HEK293 (cell line): Measurements from ENCODE around the gene EDA.

Source experiments
- CTCF ChIA-PET: fragments of 350-600 bp; formaldehyde crosslinking; extraction: SDS; loops from one replicate; lab custom pipeline; 2021; ENCODE audit warnings: antibody characterized with exemption; lab: Yijun Ruan, JAX
- POLR2A ChIA-PET: fragments of 300-600 bp; formaldehyde crosslinking; extraction: SDS; loops from one replicate; lab custom pipeline; 2020; ENCODE audit warnings: antibody characterized with exemption, inconsistent platforms; lab: Yijun Ruan, JAX
- H3K27ac ChIP-seq: fragments of 200-500 bp; sonication (Bioruptor generic); 2 replicates; pipeline ENCODE4 v1.5.1; 2014; ENCODE audit warnings: low read depth, low read length, control low read depth, inconsistent platforms; ENCODE audit errors: extremely low read depth
- H3K36me3 ChIP-seq, 2 experiments: fragments of 200-500 bp in 1 of 2; sonication (Bioruptor generic) in 1 of 2; 1 replicate in 1 of 2; 2 replicates in 1 of 2; pipeline ENCODE4 v1.5.1; 2014 to 2017; ENCODE audit warnings: inconsistent platforms in 2 of 2, low read length in 2 of 2; ENCODE audit not compliant: control insufficient read depth in 2 of 2, insufficient read depth in 1 of 2
- H3K4me1 ChIP-seq: fragments of 200-500 bp; sonication (Bioruptor generic); 2 replicates; pipeline ENCODE4 v1.5.1; 2014; ENCODE audit warnings: mild to moderate bottlenecking, low read length, inconsistent platforms; ENCODE audit not compliant: control insufficient read depth, insufficient read depth
- H3K4me3 ChIP-seq: 2 replicates; pipeline ENCODE4 v1.5.1; 2011; ENCODE audit warnings: low read depth, mild to moderate bottlenecking, control low read depth, low read length, moderate library complexity
- H3K9me3 ChIP-seq: fragments of 200-500 bp; sonication (Bioruptor generic); 2 replicates; pipeline ENCODE4 v1.5.1; 2014; ENCODE audit warnings: low read depth, low read length, inconsistent platforms; ENCODE audit not compliant: control insufficient read depth, insufficient read depth
- BCL6B ChIP-seq: fragments of 450-650 bp; formaldehyde crosslinking; IDR thresholded peaks from 2 replicates; pipeline ENCODE4 v1.5.1; 2017; ENCODE audit warnings: missing biosample characterization, missing genetic modification characterization
- GLIS2 ChIP-seq: fragments of 450-650 bp; formaldehyde crosslinking; IDR thresholded peaks from 2 replicates; pipeline ENCODE4 v1.5.1; 2016; ENCODE audit warnings: missing biosample characterization, missing genetic modification characterization
- HOXD13 ChIP-seq: sonication (generic); formaldehyde crosslinking; IDR thresholded peaks from 2 replicates; pipeline ENCODE4 v1.8.0; 2022; ENCODE audit warnings: missing genetic modification reagents, borderline replicate concordance
- KLF9 ChIP-seq: fragments of 450-650 bp; formaldehyde crosslinking; IDR thresholded peaks from 2 replicates; pipeline ENCODE4 v1.5.1; 2016; ENCODE audit warnings: missing biosample characterization, missing genetic modification characterization, low read depth
- MZF1 ChIP-seq: fragments of 450-650 bp; formaldehyde crosslinking; IDR thresholded peaks from 2 replicates; pipeline ENCODE4 v1.5.1; 2017; ENCODE audit warnings: missing biosample characterization, missing genetic modification characterization, borderline replicate concordance
- SCRT1 ChIP-seq: fragments of 450-650 bp; formaldehyde crosslinking; IDR thresholded peaks from 2 replicates; pipeline ENCODE4 v1.5.1; 2016; ENCODE audit warnings: missing biosample characterization, missing genetic modification characterization, borderline replicate concordance
- SCRT2 ChIP-seq: fragments of 450-650 bp; formaldehyde crosslinking; IDR thresholded peaks from 2 replicates; pipeline ENCODE4 v1.5.1; 2016; ENCODE audit warnings: missing biosample characterization, missing genetic modification characterization
- TCF7L2 ChIP-seq: IDR thresholded peaks from 2 replicates; pipeline ENCODE4 v1.6.1; 2011; ENCODE audit warnings: low read depth, mild to moderate bottlenecking, inconsistent platforms, low read length, moderate library complexity, borderline replicate concordance
- ZNF121 ChIP-seq: fragments of 450-650 bp; formaldehyde crosslinking; IDR thresholded peaks from 2 replicates; pipeline ENCODE4 v1.5.1; 2016; ENCODE audit warnings: missing biosample characterization, missing genetic modification characterization
- ZNF169 ChIP-seq: fragments of 450-650 bp; formaldehyde crosslinking; IDR thresholded peaks from 2 replicates; pipeline ENCODE4 v1.5.1; 2016; ENCODE audit warnings: missing biosample characterization, missing genetic modification characterization
- ZNF2 ChIP-seq: fragments of 450-650 bp; formaldehyde crosslinking; IDR thresholded peaks from 2 replicates; pipeline ENCODE4 v1.5.1; 2016; ENCODE audit warnings: missing biosample characterization, missing genetic modification characterization
- ZNF214 ChIP-seq: fragments of 450-650 bp; formaldehyde crosslinking; IDR thresholded peaks from 2 replicates; pipeline ENCODE4 v1.5.1; 2017; ENCODE audit warnings: missing biosample characterization, mild to moderate bottlenecking, missing genetic modification characterization, borderline replicate concordance
- ZNF223 ChIP-seq: fragments of 450-650 bp; formaldehyde crosslinking; IDR thresholded peaks from 2 replicates; pipeline ENCODE4 v1.5.1; 2016; ENCODE audit warnings: missing biosample characterization, missing genetic modification characterization
- ZNF311 ChIP-seq: fragments of 450-650 bp; formaldehyde crosslinking; IDR thresholded peaks from 2 replicates; pipeline ENCODE4 v1.5.1; 2017; ENCODE audit warnings: missing biosample characterization, missing genetic modification characterization, borderline replicate concordance
- ZNF335 ChIP-seq: fragments of 450-650 bp; formaldehyde crosslinking; conservative IDR thresholded peaks from 2 replicates; pipeline ENCODE4 v1.5.1; 2016; ENCODE audit warnings: missing biosample characterization, missing genetic modification characterization
- ZNF394 ChIP-seq: fragments of 450-650 bp; formaldehyde crosslinking; IDR thresholded peaks from 2 replicates; pipeline ENCODE4 v1.5.1; 2016; ENCODE audit warnings: missing biosample characterization, missing genetic modification characterization, mild to moderate bottlenecking, moderate library complexity, borderline replicate concordance
- ZNF426 ChIP-seq: fragments of 450-650 bp; formaldehyde crosslinking; IDR thresholded peaks from 2 replicates; pipeline ENCODE4 v1.5.1; 2017; ENCODE audit warnings: missing biosample characterization, missing genetic modification characterization, mild to moderate bottlenecking, inconsistent platforms, moderate library complexity
- ZNF48 ChIP-seq: fragments of 450-650 bp; formaldehyde crosslinking; IDR thresholded peaks from 2 replicates; pipeline ENCODE4 v1.5.1; 2016; ENCODE audit warnings: missing biosample characterization, missing genetic modification characterization
- TF ChIP-seq, protein P1 (sequence below): fragments of 450-650 bp; formaldehyde crosslinking; IDR thresholded peaks from 2 replicates; pipeline ENCODE4 v1.5.1; 2016; ENCODE audit warnings: missing biosample characterization, missing genetic modification characterization
- TF ChIP-seq, protein P2 (sequence below): fragments of 450-650 bp; formaldehyde crosslinking; IDR thresholded peaks from 2 replicates; pipeline ENCODE4 v1.5.1; 2016; ENCODE audit warnings: missing biosample characterization, missing genetic modification characterization

The EDA gene

DNA sequence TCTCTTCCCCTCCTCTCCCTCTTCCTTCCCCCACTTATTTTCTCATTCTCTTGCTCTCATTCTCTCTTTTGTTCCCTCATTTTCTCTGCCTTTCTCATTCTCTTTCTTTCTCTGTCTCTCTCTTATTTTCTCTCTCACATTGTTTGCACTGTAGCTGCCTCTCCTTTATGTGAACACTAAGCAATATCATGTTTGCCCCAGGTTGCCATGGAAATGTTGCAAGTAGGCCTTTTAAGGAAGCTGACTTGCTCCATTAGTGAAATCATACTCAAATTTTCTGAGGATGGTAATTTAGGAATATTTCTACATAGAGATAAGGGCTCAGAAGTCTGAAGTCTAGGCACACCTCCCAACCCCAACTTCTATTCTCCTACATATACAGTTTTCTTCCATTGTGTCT lies 130.1 kb downstream of the EDA start:
- Histone ChIP-seq H3K4me3 (no peak overlapping the region), H3K36me3 (no peaks in the 10 kb centered on the region; a peak in 1 of 3 replicates), H3K4me1 (no peaks in the 10 kb centered on the region), H3K9me3 (peaks cover 4% of the 10 kb centered on the region), H3K27ac (no peak overlapping the region)
- no peak for TF ChIP-seq MZF1 (tag by site-specific recombination)
- no peak for TF ChIP-seq ZNF48
- no peak for TF ChIP-seq ZNF2 (tag by site-specific recombination)
- ChIA-PET CTCF (no interaction called here), POLR2A (no interaction called here)

GRCh38 chrX:69748055-69748454 lies 132.1 kb downstream of the EDA start:
- H3K4me1 ChIP-seq: no peaks in the 10 kb centered on the region
- ChIA-PET CTCF (interaction anchor here (0.5 kb wide), 1 partner anchor 376 kb away, joined by 3 read pairs; no protein-coding TSS in a partner anchor), POLR2A (no interaction called here)
- H3K36me3 ChIP-seq: no peaks in the 10 kb centered on the region; a peak in 1 of 3 replicates
- no peak overlapping the region for H3K4me3 ChIP-seq
- TF ChIP-seq ZNF169 (tag by site-specific recombination): no peak
- no peak for TF ChIP-seq GLIS2 (tag by site-specific recombination)
- TF ChIP-seq KLF9 (tag by site-specific recombination): no peak
- TF ChIP-seq, protein P1, sequence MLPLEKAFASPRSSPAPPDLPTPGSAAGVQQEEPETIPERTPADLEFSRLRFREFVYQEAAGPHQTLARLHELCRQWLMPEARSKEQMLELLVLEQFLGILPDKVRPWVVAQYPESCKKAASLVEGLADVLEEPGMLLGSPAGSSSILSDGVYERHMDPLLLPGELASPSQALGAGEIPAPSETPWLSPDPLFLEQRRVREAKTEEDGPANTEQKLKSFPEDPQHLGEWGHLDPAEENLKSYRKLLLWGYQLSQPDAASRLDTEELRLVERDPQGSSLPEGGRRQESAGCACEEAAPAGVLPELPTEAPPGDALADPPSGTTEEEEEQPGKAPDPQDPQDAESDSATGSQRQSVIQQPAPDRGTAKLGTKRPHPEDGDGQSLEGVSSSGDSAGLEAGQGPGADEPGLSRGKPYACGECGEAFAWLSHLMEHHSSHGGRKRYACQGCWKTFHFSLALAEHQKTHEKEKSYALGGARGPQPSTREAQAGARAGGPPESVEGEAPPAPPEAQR (tag by site-specific recombination): no peak
- no peak for TF ChIP-seq ZNF426 (tag by site-specific recombination)
- TF ChIP-seq, protein P2, sequence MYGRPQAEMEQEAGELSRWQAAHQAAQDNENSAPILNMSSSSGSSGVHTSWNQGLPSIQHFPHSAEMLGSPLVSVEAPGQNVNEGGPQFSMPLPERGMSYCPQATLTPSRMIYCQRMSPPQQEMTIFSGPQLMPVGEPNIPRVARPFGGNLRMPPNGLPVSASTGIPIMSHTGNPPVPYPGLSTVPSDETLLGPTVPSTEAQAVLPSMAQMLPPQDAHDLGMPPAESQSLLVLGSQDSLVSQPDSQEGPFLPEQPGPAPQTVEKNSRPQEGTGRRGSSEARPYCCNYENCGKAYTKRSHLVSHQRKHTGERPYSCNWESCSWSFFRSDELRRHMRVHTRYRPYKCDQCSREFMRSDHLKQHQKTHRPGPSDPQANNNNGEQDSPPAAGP (tag by site-specific recombination): no peak
- TF ChIP-seq ZNF394 (tag by site-specific recombination): no peak
- no peak for TF ChIP-seq ZNF214 (tag by site-specific recombination)
- TF ChIP-seq SCRT1 (tag by site-specific recombination): peak; percentile 60
- TF ChIP-seq ZNF335 (tag by site-specific recombination): no peak
- TF ChIP-seq TCF7L2: no peak
- no peak for TF ChIP-seq BCL6B (tag by site-specific recombination)
- no peak for TF ChIP-seq ZNF311 (tag by site-specific recombination)
- TF ChIP-seq ZNF223: no peak
- TF ChIP-seq SCRT2: peak; percentile 65
- TF ChIP-seq ZNF121 (tag by site-specific recombination): no peak
- TF ChIP-seq HOXD13 (CRISPR knock-in tag): no peak
- H3K27ac ChIP-seq: no peak overlapping the region
- no peaks in the 10 kb centered on the region for H3K9me3 ChIP-seq
